GM18907 (cell line): ENCODE measurements around the gene SYNE4.
A peak's percentile ranks its signal among the peaks of the same experiment; 100 is the strongest.

Experiments used
- ATAC-seq: cut with Tn5 transposase; IDR thresholded peaks from one replicate; pipeline ENCODE4 v1.9.1; 2021; ENCODE audit warnings: mild to moderate bottlenecking, moderate library complexity; ENCODE audit not compliant: unreplicated experiment

The SYNE4 gene

DNA sequence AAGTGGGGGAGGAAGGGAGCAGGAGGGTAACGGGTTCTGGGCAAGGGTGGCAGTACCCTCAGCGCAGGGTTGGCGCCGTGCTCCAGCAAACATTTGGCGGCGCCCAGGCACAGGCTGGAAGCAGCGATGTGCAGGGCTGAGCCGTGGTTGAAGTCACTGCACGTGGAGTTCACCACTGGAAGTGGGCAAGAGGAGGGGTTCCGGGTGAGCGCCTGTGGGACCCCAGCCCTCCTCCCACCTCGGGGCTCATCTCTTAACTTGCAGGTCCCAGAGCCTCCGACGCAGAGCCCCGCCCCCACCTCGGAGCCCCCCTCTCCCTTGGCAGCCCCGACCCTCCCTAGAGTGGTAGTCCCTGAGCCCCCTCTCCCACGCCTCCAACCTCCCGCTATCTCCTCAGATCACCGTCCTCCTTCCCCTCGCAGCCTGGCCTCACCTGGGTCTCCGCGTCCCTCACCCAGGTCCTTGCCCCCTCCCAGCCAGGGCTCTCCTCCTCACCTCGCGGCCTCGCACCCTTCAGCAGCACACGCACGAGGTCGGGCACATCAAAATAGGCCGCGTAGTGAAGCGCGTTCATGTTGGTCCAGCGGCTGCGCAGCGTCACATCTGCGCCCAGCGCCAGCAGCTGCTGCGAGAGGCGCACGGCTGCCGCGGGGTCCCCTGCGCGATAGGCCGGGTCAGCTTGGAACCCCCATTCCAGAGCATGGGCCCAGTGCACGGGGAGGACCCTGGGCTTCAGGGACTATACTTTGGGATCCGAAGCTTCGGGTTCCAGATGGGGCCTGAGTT is 17.7 kb upstream of the SYNE4 start:
- ATAC-seq: no peak

DNA sequence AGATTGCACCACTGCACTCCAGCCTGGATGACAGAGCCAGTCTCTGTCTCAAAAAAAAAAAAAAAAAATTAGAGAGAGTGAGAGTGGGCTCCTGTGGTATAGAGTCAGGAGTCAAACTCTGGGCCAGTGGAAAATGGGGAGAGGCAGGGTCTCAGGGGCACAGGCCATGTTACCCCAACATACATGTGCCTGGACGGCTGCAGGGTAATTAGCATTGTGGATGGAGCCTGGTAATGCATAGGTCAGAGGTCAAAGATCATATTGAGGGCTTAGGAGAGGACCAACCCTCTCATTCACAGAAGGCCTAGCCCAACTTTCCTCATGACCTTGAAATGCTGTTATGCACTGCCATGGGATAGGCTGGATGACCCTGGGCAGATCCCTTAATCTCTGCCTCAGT is 16.9 kb upstream of the SYNE4 start:
- no peak for ATAC-seq

DNA sequence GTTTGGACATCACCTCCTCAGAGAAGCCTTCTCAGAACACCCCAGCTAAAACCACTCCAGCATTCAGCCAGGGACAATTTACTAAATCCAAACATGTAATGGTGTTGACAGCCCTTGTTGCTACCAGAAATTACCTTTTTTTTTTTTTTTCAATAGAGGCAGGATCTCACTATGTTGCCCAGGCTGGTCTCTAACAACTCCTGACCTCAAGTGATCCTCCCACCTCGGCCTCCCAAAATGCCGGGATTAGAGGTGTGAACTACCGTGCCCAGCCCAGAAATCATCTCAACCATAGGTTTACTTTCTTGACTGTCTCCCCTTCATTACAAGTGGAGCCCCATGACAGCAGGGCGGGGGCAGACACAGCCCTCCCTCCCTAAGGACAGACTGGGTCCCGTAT is 14.8 kb upstream of the SYNE4 start:
- ATAC-seq: no peak

DNA sequence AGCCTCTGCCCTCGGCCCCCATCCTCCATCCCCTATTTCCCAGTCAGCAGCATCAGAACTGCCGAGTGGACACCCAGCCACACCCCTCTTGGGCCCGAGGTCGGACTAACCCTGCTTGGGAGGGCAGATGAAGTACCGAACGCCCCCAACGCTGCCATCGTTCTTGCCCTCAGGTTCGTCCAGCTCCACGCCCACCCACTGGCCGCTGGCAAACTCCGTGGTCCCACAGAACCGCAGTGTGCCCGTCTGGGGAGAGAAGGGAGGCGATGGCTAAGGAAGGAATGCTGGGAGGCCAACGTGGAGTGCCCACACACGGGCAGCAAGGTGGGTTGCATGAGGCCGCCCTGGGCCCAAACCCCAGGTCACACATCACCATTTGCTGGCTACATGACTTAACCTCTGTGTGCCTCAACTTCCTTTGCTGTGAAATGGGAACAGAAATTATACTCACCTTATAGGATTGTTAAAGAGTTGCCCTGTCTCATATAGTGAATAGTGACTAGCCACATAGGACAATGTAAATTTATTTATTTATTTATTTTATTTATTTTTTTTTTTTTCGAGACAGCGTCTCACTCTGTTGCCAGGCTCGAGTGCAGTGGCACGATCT is 10.6 kb upstream of the SYNE4 start:
- ATAC-seq: no peak

DNA sequence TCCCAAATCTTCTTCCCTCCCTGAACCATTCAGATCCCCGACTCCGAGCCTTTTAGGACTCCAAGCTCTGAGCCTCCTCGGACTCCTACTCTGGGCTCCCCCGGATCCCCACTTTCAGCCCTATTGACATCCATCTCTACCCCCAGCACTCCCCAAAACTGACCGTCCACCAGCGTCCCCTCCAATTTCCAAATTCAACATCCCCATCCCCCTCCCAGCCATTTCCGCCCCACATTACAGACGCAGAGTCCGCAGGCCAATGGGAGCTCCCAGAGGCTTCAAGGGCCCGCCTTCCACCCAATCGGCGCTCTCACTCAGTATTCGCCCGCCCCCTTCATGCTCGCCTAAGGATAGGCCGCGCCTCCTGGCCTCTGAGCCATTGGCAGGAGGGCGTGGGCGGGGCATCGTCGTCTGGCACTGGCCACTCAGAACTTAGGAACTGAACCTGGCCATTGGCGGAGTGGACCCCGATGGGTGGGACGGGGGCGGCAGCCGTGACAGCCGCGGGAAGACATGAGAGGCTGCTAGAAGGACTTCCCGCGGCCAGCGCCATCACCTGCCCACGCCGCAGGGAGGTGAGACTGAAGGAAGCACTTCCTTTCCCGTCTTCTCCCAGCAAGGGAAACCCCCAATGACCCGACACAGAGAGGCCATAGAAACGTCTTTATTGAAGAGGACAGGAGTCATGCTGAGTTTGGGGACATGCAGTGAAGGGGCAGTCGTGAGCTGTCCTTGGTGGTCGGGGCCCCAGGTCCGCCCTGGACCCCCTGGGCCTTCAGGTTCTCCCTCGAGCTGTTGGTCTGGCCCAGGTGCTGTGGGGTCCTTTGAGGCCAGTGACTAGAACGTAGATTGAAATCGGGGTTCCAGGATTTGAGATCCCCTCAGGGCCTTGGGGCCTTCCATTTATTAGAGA is 5.7 kb upstream of the SYNE4 start, which contains the start of gene ALKBH6:
Gene ALKBH6, minus strand, starts transcription at position 202 of the 913 bp plus-strand sequence. CDS start 816 bp downstream, outside the sequence.
- peak; percentile 92 for ATAC-seq

DNA sequence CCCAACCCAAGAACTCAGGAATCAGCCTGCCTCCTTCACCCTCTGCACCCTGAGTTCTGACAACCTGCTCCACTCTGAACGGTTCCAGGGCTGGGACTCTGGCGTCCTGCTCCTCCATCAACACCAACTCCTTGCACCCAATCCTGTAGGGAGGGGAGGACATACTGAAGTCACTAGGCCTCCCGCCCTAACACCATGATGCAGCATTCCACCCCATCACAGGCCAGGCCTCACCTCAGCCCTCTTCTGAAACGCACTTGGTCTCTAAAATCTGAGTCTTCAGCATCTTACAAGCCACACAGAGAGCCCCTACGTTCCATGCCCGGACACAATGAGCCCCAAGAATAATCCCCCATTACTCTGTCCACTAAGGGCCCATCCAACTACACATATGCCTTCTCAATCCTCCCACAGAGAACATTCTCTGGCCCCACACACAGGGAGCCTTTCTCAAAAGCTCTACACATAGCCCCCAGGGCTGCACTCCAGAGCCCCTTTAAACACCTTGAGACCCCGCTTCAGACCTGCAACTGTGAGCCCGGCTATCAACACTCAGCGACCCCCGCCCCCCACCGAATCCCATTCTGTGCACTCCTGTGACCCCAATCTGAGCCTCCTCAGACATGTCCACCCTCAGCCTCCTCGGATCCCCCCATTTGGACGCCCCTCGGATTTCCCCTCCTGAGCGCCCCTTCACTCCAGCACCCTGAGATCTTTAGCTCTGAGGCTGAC is 4.8 kb upstream of the SYNE4 start:
- no peak for ATAC-seq

DNA sequence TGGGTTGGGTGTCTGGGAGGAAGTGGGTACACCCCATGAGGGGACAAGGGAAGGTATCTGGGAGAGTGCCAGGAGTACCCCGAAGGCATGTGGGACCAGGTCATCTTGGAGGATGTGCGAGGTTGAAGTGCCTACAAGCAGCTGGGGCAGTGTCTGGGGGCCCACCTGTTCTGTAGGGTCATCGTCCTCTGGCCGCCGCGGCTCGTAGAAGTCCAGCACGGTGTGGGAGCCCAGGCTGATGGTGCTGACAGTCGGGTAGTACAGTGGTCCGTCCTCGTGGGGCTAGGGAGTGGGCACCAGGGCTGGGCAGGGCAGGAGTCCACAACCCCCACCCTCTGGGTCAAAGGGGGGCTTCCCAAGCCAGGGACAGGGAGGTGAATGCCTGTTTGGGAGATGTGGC is 1.8 kb upstream of the SYNE4 start:
- no peak for ATAC-seq

DNA sequence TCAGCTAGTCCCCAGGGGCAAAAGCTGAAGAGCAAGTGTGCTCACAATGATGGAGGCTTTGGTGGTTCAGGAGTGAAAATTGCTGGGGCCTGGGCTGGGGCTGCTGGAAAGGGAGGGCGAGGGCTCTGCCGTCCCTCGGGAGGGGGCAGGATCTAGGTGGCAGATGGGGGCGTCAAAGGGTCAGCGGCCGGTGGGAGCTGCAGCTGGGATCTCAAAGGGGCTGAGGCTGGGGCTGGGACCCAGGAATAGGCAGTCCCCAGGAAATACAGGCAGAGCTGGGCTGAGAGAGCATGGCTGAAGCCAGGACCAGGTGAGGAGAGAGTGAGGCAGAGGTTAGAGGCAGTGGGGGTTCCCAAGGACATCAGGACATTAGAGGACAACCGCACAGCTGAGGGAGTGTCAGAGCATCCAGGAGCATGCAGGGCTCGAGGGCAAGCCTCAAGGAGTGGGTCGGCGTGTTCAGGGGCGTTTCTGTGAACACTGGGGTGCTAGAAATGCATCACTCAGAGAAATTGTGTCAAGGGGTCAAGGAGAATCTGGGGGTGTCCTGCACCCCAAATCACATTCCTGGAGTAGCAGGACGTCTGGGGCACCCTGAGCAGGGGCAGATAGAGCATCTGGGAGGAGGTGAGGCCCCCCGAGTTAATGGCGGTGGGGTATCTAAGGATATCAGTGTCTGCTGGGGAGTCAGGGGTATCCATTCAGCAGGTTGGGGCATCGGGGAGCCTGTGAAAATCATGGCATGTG is 1.2 kb upstream of the SYNE4 start:
- ATAC-seq: no peak

DNA sequence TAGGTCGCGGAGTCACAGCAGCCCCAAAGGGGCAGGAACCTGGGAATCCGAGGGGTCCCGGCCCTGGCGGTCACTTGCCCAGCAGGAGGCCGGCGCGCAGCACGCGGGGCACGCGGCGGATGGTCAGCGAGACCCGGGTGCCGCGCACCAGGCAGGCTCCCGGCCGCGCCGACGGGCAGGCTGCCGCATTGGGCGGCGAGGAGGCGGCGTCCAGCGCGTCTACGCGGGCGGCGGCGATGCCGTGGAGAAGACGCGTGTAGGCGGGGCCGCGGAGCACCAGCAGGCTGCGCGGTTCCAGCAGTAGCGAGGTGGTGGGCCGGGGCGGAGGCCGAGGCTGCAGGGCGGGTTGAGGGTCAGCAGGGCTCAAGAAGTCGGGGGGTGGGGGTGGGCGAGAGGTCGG is 607 bp upstream of the SYNE4 start:
- ATAC-seq: no peak

DNA sequence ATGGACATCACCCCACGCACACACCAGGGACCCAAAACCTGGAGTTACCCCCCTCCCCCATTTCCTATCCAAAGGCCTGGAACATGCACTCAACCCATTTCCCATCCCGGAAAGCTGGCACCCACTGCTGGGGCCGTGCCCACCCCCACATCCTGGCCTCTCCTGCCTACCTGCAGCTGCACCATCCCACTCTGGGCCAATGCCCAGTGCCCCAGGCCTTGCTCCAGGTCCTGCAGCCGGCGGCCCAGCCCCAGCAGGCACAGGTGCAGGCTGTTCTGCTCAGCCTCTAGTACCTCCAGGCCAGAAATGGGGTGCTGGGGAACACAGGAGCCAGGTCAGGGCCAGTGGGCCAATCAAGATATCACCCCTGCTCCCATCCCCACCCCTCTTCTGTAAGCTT is 1.7 kb downstream of the SYNE4 start:
- no peak for ATAC-seq

DNA sequence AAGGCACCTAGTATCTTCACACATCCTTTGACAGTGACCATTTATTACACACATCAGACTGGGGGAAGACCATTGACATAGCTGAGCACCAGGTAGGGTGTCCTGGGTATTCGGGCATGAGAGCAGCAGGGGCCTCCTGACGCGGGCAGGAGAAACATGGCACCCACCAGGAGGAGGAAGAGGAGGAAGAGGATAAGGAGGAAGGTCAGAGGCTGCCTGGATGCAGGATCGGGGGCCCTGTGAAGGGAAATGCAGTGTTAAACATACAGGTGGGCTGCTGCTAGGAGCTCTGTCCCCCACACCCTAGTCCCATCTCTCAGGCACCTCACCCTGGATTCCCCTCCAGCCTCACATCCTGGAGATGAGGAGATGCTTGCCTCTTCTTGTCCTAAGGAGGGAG is 5.3 kb downstream of the SYNE4 start:
- ATAC-seq: no peak

DNA sequence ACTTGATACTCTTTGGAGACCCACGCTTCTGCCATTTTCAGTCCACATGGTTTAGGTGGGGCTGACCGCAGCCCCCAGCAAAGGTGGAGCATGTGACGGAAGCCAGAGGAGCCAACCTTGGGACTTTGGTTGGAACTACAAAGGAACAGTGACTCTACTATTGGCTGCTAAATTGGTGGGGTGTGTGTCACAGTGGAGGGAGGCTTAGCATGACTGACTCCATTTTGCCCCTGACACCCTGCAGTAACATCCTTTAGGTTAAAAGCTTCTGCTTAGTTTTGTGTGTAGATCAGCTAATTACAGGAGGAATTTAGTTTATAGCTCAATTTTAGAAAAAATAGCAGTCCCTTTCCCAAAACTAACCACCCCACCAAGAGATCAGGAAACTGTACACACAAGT is 7.0 kb downstream of the SYNE4 start:
- ATAC-seq: no peak

DNA sequence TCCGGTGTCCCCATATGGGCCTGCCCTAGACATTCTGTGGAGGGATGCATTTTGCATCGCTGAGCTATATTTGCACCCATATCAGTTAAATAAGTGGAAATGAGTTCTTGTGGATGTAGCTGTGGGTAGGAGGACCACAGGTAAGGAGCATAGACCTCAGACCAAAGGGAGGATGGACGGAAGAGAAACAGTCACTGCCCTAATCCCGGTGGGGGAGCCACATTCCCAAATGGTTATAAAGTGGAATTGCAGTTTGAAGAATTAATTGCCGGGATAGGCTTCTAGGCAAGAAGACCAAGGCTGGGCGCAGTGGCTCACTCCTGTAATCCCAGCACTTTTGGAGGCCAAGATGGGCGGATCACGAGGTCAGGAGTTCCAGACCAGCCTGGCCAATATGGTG is 11.8 kb downstream of the SYNE4 start:
- no peak for ATAC-seq

DNA sequence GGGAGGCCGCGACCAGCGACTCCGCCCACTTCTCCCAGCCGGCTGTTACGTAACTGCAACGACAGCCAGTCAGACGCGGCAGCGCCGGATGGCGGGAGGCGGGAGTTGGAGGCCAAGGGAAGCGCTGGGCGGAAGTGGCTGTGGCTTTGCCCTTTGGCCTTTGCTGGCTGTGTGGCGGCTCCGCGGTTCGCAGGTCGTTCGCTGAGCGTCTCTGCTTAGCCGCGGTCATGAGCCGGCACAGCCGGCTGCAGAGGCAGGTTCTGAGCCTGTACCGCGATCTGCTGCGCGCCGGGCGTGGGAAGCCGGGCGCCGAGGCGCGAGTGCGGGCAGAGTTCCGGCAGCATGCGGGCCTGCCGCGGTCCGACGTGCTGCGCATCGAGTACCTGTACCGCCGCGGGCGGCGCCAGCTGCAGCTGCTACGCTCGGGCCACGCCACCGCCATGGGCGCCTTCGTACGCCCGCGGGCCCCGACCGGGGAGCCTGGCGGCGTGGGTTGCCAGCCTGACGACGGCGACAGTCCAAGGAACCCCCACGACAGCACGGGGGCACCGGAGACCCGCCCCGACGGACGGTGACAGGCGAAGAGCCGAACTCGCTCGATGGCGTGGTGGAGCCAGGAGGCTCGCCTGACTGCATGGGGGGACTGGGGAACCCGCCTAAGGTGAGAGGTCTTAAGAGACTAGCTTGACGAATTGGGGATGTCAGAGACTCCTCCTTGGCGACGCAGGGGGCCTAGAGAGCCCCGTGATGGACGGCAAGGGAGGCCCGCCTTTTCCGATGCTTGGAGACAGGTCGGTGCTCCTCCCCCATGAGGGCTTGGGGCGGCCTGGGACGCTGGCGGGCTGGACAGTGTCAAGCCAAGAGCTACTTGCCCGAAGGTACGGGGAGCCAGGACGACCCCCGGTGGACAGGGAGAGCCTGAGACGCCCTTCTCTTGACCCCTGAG is 13.3 kb downstream of the SYNE4 start, which contains the start of gene SDHAF1:
Gene SDHAF1, plus strand, starts transcription at position 141 of the 946 bp plus-strand sequence. Its CDS starts 87 bp downstream, at position 228.
- peak; percentile 84 for ATAC-seq

DNA sequence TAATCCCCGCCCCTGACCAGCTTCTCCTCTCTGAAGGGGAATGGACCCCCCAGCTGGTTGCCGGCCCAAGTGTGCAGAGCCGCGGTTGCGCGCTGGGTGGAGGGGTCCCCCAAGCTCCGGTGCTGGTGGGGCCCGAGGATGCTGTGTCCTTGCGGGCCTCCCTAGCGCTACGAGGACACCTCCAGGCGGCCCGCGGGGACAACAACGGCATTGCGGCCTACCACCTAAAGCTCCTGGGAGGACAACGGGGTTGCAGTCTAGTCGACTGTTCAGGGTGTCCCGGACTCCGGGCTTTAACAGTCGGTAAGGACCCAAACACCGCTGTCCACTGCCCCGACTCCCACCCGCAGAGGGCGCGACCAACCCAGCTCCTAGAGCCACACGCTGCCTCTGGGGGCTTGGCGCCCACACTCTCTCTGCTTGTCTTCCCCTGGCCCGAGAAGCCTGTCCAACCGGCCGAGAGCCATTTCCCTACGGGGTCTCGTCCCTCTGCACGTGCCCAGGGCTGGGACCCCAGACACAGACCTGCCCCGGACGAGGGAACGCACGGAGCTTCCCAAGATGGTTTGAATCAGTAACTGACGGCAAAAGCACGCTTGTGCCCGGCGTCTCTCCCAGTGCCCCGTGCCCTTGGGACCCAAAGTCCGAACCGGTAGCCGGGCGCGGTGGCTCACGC is 14.6 kb downstream of the SYNE4 start:
- no peak for ATAC-seq

DNA sequence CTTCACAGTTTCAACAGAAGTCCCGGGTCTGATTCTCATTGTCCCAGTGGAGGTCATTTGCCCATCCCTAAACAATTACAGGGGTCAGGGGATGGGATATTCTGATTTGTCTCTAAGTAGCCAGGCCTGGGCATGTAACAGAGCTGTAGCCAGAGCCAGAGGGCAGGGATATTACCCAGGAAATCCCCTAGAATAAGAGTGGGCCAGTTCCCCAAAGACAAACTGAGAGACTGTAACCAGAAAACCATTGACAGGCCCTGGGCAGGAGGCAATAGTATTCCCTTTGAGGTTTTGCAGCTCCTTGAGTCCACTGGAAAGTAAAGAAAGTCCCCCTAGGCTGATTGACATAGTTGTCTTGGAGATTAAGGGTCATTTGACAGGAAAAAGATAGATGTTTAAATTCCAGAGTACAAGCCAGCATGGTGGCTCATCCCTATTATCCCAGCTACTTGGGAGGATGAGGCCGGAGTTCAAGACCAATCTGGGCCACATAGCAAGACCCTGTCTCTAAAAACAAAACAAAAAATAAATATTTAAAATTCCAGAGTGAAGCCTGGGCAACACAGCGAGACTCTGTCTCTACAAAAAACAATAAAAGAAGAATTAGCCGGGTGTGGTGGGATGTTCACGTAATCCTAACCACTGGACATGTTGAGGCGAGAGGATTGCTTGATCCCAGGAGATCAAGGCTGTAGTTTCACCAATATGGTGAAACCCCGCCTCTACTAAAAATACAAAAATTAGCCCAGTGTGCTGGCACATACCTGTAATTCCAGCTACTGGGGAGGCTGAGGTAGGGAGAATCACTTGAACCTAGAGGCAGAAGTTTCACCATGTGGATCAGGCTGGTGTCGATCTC is 15.5 kb downstream of the SYNE4 start:
- no peak for ATAC-seq

DNA sequence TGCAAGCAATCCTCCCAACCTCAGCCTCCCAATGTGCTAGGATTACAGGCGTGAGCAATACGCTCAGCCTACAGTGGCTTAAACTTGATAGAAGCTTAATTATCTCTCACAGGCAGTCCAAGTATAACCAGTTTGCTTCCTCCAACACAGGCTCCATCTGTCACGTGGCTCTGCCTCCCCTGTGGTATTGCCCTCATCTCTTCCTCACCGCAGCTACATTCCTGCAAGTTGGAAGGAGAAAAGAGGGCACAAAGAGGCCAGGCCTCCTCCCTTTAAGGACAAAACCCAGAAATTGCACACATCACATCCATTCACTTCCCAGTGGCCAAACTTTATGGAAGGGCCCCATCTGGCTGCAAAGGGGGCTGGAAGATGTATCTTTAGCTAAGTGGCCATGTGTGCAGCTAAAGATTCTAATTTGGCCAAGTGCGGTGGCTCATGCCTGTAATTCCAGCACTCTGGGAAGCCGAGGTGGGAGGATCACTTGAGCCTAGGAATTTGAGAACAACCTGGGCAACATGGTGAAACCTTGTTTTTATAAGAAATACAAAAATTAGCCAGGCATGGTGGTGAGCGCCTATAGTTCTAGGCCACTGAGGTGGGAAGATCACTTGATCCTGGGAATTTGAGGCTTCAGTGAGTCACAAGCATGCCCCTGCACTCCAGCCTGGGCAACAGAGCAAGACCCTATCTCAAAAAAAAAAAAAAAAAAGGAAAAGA is 16.7 kb downstream of the SYNE4 start:
- no peak for ATAC-seq
